NCI-H1048 (cell line): ENCODE measurements around the gene ATF1.
"Not testable (repeated sequence)": the region's sequence is repeated elsewhere in the genome, so short reads cannot be mapped to it uniquely, and the experiment has no call there.

Source experiments
- DNase-seq: peaks from one replicate; lab custom pipeline; 2025; lab: John Stamatoyannopoulos, UW

The ATF1 gene

DNA sequence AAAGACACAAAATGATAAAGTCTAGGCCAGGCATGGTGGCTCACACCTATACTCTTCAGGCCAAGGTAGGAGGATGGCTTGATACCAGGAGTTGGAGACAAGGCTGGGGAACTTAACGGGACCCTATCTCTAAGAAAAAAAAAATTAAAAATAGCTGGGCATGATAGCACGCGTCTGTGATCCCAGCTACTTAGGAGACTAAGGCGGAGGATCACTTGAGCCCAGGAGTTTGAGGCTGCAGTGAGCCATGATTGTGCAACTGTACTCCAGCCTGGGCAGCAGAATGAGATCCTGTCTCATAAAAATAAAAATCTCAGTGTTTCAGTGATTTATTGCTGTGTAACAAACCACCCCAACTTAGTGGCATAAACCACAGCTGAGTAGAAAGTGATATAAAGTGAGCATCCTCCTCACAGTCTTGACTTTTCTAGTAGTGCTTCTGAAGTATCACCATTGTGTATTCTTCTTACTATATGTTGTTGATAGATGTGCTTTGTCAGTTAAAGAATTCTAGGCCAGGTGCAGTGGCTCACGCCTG, 10.6 kb upstream of the ATF1 start:
- no peak for DNase-seq

DNA sequence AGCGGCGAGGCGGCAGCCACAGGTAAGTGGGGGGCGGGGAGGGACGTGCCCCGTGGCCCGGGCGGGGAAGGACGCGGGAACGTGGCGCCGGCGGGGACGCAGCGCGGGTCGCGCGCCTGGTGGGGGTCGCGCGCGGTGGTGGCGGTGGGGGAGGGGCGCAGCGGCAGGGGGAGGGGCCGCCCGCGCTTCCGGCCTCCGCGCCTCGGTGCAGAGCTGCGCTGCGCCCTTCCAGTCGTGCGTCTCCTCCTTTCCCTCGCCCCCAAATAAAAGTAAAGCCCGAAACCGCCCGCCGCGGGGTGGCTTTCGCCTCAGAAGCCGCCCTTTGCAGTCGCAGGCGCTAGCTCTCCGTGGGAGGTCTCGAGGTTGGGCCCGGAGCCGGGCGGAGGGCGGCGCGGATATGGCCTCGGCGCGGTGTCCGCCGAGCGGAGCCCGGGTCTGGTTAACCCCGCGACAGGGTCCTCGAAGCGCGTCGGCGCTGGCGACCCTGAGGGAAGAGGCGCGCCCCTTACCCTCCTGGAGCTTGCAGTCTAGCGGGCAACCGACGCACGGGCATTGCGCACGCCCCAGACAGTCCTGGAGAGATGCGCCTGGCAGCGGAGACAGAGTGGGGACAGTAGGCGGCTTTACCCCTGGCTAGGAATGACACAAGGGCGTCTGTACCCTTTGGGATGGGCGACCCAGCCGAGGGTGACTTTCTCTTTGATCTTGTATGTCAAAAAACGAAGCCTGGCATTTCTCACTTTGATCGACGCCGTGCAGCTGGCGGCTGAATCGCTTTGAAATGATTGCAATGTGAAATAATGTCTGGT, 589 bp downstream of the ATF1 start:
- no peak for DNase-seq

DNA sequence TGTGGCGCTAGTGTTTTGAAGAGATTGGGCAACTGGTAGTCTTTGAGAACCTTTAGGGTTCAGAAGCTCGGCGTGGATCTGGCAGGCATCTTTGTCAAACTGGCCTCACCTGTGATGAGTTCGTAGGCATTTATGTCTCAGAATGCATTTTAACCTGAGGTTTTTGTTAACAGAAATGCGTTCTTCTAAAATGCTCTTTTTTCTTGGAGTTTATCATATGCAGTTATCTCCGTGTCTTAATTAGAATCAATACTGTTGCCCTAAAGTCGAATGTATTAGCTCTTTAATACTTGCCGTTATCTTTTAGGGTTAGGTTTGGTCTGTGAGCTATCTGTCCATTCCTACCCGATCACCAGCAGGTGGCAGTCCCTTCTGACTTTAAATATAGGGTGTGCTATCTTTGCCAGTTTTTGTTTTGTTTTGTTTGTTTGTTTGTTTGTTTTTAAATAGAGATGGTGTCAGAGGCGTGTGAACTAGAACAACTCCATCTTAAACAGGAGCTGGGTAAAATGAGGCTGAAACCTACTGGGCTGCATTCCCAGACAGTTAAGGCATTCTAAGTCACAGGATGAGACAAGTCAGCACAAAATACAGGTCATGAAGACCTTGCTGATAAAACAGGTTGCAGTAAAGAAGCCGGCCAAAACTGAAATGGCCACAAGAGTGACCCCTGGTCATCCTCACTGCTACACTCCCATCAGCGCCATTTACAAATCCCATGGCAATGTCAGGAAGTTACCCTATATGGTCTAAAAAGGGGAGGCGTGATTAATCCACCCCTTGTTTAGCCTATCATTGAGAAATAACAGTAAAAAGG, 1.4 kb downstream of the ATF1 start:
- DNase-seq = no peak

DNA sequence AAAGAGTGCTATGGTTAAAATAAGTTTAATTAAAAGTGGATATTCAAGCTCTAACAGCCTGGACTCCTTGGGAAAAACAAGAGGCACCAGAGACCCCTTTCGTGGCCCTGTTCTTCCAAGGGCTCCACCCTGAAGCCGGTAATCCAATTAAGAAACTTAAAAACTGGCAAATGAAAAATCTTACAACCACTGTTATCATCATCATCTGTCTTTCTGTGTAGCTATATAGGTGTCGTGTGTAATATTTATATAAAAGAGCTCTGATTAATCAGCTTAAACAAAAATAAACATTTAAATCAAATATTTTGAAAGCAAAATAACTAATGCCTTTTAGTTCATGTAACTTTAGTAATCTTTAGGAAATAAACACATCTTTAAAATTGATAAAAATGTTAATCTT, 4.5 kb downstream of the ATF1 start:
- DNase-seq = no peak

DNA sequence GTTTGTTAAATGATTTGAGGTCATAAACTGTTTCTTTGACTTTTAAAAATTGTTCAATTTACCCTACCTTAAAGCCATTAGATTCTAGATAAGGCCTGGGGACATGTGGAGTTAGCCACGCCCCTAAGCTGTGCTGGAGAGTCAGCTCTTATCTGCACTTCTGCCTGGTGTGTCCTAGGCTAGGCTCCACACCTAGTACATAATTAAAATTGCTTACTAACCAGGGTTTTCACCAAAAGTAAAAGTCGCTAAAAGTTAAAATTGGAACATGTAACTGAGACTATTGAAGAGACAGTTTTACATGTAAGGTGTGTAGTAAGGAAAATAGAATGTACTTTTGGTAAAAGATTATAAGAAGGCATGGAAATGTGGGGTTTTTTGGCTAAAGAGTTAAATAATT, 4.9 kb downstream of the ATF1 start:
- DNase-seq = not testable (repeated sequence)

DNA sequence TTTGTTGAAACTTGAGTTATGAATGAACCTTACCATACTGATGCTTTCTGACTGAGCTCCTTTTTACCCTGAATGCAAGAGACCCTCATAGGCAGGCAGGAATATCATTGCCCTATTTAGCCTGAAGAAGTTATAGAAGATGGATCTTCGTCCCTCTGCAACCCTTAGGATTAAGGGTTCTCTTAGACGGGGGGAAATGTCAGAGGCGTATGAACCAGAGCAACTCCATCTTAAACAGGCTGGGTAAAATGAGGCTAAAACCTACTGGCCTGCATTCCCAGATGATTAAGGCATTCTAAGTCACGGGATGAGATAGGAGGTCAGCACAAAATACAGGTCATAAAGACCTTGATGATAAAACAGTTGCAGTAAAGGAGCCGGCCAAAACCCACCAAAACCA, 7.5 kb downstream of the ATF1 start:
- DNase-seq = no peak

DNA sequence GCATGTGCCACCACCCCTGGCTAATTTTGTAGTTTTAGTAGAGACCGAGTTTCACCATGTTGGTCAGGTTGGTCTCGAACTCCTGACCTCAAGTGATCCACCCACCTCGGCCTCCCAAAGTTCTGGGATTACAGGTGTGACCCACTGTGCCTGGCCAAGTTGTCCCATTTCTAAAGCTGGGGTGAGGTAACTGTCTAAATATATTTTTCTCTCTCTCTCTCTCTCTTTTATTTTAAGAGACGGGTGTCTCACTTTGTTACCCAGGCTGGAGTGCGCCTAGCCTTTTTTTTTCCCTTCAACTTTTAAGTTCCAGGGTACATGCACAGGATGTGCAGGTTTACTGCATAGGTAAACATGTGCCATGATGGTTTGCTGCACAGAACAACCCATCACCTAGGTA, 8.6 kb downstream of the ATF1 start:
- no peak for DNase-seq

DNA sequence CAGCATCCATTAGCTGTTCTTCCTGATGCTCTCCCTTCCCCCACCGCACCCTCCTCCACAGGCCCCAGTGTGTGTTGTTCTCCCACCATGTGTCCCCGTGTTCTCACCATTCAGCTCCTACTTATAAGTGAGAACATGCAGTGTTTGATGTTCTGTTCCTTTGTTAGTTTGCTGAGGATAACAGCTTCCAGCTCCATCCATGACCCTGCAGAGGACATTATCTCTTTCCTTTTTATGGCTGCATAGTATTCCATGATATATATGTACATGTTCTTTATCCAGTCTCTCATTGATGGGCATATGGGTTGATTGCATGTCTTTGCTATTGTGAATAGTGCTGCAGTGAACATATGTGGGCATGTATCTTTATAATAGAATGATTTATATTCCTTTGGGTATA, 9.0 kb downstream of the ATF1 start:
- no peak for DNase-seq

DNA sequence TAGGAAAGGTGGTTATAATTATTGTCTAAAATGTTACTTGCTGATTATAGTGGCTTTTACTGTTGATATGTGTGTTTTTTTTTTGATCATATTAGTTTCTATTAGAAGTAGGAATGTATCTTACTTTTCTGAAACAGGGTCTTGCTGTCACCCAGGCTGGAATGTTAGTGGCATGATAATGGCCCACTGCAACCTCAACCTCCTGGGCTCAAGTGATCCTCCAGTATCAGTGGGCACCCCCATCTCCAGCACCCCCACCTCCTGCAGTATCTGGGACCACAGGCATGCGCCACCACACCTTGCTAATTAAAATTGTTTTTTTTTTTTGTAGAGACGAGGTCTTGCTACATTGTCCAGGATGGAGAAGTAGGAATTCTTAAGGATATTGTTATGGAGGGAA, 11.3 kb downstream of the ATF1 start:
- no peak for DNase-seq

DNA sequence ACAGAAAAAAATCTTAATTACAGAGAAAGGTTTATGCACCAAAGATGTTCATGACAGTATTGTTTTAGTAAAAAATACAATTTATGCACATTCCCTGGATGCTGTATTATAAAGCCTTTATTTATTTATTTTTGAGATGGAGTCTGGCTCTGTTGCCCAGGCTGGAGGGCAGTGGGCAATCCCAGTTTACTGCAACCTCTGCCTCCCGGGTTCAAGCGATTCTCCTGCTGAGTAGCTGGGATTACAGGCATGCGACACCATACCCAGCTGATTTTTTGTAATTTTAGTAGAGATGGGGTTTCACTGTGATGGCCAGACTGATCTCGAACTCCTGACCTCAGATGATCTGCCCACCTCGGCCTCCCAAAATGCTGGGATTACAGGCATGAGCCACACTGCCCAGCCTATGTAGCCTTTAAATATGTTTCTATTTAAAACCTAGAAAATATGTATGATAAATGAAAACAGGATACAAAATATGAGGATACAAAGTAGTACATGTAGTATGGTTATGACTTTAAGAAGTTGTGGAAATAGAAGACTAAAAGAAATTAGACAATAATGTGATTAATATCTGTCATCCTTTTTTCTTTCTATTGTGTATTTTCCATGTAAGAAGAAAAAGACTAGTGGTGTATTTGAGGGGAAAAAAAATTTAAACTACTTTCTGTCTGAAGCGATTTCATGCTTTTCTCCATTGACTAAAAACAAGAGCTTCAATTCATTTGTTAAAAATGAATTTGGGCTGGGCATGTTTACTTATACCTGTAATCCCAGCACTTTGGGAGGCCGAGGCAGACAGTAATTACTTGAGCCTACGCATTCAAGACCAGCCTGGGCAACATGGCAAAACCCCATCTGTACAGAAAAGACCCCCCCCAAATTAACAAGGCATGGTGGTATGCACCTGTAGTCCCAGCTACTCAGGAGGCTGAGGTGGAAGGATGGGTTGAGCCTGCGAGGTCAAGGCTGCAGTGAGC, 13.1 kb downstream of the ATF1 start:
- DNase-seq = no peak

DNA sequence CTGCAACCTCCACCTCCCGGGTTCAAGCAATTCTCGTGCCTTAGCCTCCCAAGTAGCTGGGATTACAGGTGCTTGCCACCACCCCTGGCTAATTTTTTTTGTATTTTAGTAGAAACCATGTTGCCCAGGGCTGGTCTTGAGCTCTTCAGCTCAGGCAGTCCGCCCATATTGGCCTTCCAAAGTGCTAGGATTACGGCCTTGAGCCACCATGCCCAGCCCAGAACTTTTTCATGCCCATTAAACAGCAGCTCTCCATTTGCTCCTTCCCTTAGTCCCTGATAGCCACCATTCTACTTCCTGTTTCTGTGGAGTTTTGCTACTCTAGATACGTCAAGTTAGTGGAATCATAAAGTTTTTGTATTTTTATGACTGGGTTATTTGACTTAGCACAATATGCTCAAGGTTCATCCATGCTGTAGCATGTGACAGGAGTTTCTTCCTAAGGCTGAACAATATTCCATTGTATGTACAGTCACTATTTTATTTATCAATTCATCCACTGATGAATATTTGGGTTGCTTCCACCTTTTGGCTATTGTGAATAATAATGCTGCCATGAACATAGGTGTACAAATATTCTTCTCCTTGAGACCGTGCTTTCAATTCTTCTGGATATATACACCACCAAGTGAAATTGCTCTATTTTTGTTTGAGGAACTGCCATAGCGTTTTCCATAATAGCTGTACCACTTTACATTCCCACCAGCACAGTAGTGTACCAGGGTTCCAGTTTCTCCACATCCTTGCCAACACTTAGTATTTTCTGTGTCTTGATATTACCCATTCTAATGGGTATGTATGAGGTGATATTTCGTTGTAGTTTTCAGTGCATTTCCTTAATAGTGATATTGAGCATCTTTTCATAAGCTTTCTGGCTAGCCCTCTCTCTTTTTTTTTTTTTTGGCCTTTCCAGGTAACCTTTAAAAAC, 15.0 kb downstream of the ATF1 start:
- no peak for DNase-seq

DNA sequence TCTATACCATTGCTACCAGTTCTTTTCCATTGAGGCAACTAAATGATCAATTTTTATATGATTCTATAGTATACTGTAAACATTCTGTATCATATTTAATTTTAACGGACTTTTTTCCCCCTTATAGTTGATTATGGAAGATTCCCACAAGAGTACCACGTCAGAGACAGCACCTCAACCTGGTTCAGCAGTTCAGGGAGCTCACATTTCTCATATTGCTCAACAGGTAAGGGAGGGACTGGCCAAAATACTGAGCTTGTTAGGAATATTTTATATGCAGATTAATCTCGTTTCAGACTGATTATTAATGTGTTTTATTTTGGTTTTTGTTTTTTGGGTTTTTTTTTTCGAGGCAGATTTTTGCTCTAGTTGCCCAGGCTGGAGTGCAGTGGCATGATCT, 16.1 kb downstream of the ATF1 start:
- DNase-seq = no peak

DNA sequence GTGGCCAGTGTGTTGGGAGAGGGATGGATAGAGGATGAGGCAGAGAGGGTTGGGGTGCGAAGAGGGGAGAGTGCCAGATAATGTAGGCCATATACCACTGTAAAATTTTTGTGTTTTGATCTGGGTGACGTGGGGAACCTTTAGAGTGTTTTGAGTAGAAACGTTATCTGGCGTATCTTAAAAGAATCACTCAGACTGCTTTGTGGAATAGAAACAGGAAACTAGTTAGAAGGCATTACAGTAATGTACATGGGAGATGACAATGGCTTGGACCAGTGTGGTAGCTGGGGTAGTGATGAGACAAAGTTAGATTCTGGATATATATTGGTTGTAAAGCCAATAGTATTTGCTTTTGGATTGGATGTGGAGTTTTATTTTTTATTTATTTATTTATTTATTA, 20.6 kb downstream of the ATF1 start:
- DNase-seq = no peak

DNA sequence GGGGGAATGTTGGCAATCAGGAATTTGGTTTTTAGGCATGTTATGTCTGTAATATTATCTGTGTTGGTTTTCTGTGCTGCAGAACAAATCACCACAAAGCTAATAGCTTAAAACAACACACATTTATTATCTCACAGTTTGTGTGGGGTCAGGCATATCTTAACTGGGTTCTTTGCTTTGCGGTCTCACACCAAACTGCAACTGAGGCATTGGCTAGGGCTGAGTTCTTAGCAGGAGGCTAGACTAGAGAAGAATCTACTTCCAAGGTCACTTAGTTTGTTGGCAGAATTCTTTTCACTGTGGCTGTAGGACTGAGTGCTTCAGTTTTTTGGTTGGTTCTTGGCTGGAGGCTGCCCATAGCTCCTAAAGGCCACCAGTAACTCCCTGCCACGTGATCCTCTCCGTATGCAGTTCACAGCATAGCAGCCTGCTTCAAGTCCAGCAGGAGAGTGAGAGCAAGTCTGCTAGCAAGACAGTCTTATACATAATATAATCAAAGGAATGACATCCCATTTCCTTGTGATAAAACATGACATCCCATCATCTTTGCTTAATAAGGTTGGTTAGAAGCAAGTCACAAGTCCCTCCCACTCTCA, 21.6 kb downstream of the ATF1 start:
- no peak for DNase-seq

DNA sequence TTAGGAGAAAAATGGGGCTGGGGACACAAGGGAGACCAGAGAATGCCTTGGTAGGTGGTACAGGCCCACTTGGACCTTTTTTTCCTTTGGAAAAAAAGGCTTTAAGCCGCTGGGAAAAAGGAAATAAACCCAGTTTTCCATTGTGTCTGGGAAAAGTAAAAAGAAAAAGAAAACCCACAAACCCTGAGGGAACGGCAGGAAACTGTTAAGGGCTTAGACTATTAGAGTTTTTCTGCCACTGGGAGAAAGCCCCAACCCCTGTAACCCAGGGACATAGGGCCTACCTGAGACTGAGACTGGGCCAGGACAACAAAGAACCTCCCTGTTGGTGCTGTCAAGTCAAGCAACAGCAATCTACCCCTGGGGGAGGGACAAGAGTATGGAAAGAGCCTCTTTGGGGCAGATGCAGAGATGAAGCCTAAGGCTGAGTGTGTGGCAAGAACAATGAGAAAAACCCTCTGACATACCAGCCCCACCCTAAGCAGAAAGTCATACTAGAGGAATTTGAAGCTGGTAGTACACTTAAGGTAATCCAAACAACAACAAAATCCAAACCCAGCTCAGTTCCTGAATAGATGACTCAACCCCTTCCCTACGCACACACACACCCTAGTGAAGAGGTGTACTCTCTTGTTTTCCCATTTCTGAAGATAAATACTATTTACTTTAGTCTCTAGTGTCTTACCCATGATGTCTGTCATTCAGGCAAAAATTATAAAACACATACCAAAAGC, 22.8 kb downstream of the ATF1 start:
- DNase-seq = no peak

DNA sequence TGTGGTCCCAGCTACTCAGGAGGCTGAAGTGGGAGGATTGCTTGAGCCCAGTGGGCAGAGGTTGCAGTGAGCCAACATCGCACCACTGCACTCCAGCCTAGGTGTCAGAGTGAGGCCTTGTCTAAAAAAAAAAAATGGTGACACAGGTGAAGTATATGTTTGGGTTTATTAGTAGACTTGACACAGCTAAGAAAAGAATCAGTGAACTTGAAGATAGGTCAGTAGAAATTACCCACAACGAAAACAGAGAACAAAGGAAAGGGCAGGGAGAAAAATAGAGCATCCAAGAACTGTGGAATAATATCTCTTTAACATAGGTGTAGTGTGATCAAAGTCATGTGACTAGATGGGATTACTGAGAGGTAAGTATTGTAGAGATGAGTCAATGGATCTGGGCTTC, 23.7 kb downstream of the ATF1 start:
- no peak for DNase-seq

DNA sequence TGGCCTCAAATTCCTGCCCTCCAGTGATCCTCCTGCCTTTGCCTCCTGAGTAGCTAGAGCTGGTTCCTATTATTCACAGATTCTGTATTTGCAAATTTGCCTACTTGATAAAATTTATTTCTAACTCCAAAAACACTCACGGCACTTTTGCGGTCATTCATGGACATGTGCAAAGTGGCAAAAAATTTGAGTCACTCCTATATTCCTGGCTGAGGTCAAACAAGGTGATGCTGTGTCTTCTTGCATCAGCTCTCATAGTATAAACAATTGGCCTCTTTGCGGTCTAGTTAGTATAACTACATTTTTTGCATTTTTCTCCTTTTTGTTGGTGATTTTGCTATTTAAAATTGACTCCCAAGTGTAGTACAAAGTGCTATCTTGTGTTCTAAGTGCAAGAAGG, 24.7 kb downstream of the ATF1 start:
- no peak for DNase-seq

DNA sequence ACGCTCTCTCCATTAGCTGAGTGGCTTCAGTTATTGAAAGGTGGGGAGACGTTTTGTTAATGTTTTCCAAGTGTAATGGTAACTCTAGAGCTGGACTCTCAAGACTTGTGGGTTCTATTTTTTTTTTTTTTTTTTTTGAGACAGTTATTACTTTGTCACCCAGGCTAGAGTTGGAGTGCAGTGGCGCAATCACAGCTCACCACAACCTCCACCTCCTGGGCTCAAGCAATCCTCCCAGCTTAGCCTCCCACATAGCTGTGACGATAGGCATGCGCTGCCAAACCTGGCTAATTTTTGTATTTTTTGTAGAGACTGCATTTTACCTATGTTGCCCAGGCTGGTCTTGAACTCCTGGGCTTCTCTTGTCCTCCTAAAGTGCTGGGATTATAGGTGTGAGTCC, 26.2 kb downstream of the ATF1 start:
- no peak for DNase-seq

DNA sequence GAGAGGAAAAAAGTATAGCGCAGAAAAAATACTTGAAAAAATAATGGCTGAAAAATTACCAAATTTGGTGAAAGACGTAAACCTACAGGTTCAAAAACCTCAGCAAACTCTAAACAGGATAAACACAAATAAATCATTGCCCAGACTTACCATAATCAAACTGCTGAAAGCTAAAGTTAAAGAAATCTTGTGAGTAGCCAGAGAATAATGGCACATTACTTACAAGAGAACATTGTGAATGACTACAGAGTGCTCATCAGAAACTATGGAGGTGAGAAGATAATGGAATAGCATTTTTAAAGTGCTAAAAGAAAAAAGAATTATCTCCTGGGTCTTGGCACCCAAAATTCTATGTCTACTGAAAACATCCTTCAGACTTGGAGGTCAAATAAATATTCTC, 36.0 kb downstream of the ATF1 start:
- DNase-seq = no peak
